Nephron (organoid): ENCODE results near the gene PARVB.

Source experiments
- H3K27ac Mint-ChIP-seq, 3 experiments: 2 replicates each; pipeline ENCODE4 v1.8.0; 2020; ENCODE audit warnings: mixed read lengths in 3 of 3, mild to moderate bottlenecking in 2 of 3, moderate library complexity in 1 of 3
- H3K27me3 Mint-ChIP-seq: 2 replicates; pipeline ENCODE4 v1.8.0; 2021; ENCODE audit warnings: low read depth, mild to moderate bottlenecking, moderate library complexity, mixed read lengths
- H3K36me3 Mint-ChIP-seq: 2 replicates; pipeline ENCODE4 v1.8.0; 2020; ENCODE audit warnings: low read depth, mixed read lengths
- H3K4me1 Mint-ChIP-seq: 2 replicates; pipeline ENCODE4 v1.8.0; 2020; ENCODE audit warnings: mixed read lengths
- H3K4me3 Mint-ChIP-seq, 3 experiments: 2 replicates each; pipeline ENCODE4 v1.8.0; 2020; ENCODE audit warnings: mild to moderate bottlenecking in 3 of 3, mixed read lengths in 3 of 3, moderate library complexity in 2 of 3
- H3K9me3 Mint-ChIP-seq: 2 replicates; pipeline ENCODE4 v1.8.0; 2020; ENCODE audit warnings: mixed read lengths
- CTCF ChIP-seq, 3 experiments: fragments of 200-600 bp; sonication (generic); IDR thresholded peaks; one replicate each; pipeline ENCODE4 v1.5.0; 2021; ENCODE audit warnings: antibody characterized with exemption in 3 of 3; ENCODE audit not compliant: unreplicated experiment in 3 of 3

Gene PARVB

GRCh38 chr22:44084044-44084772, 60.1 kb downstream of the PARVB start:
- Mint-ChIP-seq H3K4me3 (no peak overlapping the region), H3K36me3 (peaks cover 4% of the 10 kb centered on the region), H3K4me1 (peaks cover 26% of the 10 kb centered on the region), H3K9me3 (peaks cover 9% of the 10 kb centered on the region), H3K27ac (no peak overlapping the region), H3K27me3 (peaks cover 16% of the 10 kb centered on the region)
- TF ChIP-seq CTCF (IDR thresholded peaks at IDR 0.05; ENCODE audit: unreplicated experiment in 3 of 3), result no peak

GRCh38 chr22:44085743-44086270, 61.7 kb downstream of the PARVB start:
- Mint-ChIP-seq H3K4me1 (peaks cover 32% of the 10 kb centered on the region), H3K27me3 (peaks cover 16% of the 10 kb centered on the region), H3K4me3 (peak overlapping the region in 1 of 3 experiments; percentile 24), H3K27ac (peak overlapping the region; percentile 58 to 80 (median 74)), H3K9me3 (peaks cover 9% of the 10 kb centered on the region), H3K36me3 (peaks cover 4% of the 10 kb centered on the region)
- peak; percentile 34 to 50 (median 43) for TF ChIP-seq CTCF (IDR thresholded peaks at IDR 0.05; ENCODE audit: unreplicated experiment in 3 of 3)

- Mint-ChIP-seq H3K9me3 (peaks cover 9% of the 10 kb centered on the region), H3K27me3 (peaks cover 16% of the 10 kb centered on the region), H3K27ac (peak overlapping the region; percentile 58 to 80 (median 74)), H3K36me3 (peaks cover 4% of the 10 kb centered on the region), H3K4me1 (peaks cover 39% of the 10 kb centered on the region), H3K4me3 (peak overlapping the region in 2 of 3 experiments; percentile 19 to 24)
- TF ChIP-seq CTCF (IDR thresholded peaks at IDR 0.05; ENCODE audit: unreplicated experiment in 3 of 3), result no peak
Observed at GRCh38 chr22:44086271-44087088, 62.4 kb downstream of the PARVB start.

GRCh38 chr22:44087089-44087430, 63.0 kb downstream of the PARVB start:
- Mint-ChIP-seq H3K4me1 (peaks cover 40% of the 10 kb centered on the region), H3K27me3 (peaks cover 16% of the 10 kb centered on the region), H3K9me3 (peaks cover 9% of the 10 kb centered on the region), H3K36me3 (peaks cover 4% of the 10 kb centered on the region), H3K4me3 (peak overlapping the region in 1 of 3 experiments; percentile 24), H3K27ac (peak overlapping the region; percentile 58 to 80 (median 74))
- TF ChIP-seq CTCF (IDR thresholded peaks at IDR 0.05; ENCODE audit: unreplicated experiment in 3 of 3), result no peak

GRCh38 chr22:44088976-44089570, 65.0 kb downstream of the PARVB start:
- Mint-ChIP-seq H3K9me3 (peaks cover 6% of the 10 kb centered on the region), H3K4me3 (peak overlapping the region in 1 of 3 experiments; percentile 49), H3K36me3 (peaks cover 4% of the 10 kb centered on the region), H3K27ac (peak overlapping the region; percentile 19 to 80 (median 60)), H3K27me3 (peaks cover 8% of the 10 kb centered on the region), H3K4me1 (peaks cover 40% of the 10 kb centered on the region)
- TF ChIP-seq CTCF (IDR thresholded peaks at IDR 0.05; ENCODE audit: unreplicated experiment in 3 of 3), result no peak
